BJ (cell line): Measurements from ENCODE around the gene MAP2K7. TPM values are rescaled to one million over a fixed set of nuclear protein-coding genes. Genes with fewer than 3 reads are reported as not detected.
"Not testable (repeated sequence)": the region's sequence is repeated elsewhere in the genome, so short reads cannot be mapped to it uniquely, and the experiment has no call there.

ENCODE experiments used
- CTCF ChIA-PET: fragments of 350-600 bp; formaldehyde crosslinking; extraction: SDS; loops from one replicate; lab custom pipeline; 2021; ENCODE audit warnings: antibody characterized with exemption, inconsistent platforms; lab: Yijun Ruan, JAX
- POLR2A ChIA-PET: fragments of 300-600 bp; sonication (Branson Sonifier 250); formaldehyde crosslinking; extraction: SDS; loops from one replicate; lab custom pipeline; 2021; ENCODE audit warnings: antibody characterized with exemption; lab: Charles Lee
- DNase-seq: peaks from one replicate; pipeline ENCODE4 v3.0.0-alpha.2; 2011; ENCODE audit warnings: low read depth
- H3K27me3 ChIP-seq: 2 replicates; pipeline ENCODE4 v1.6.0; 2011; ENCODE audit warnings: low read length; ENCODE audit not compliant: control insufficient read depth, insufficient read depth
- H3K36me3 ChIP-seq: 2 replicates; pipeline ENCODE4 v1.5.1; 2011; ENCODE audit warnings: low read length; ENCODE audit not compliant: control insufficient read depth, insufficient read depth
- H3K4me3 ChIP-seq: 2 replicates; pipeline ENCODE4 v1.5.1; 2011; ENCODE audit warnings: low read depth, mild to moderate bottlenecking, control low read depth, low read length
- polyA plus RNA-seq: library from polyadenylated mRNA; depleted of rRNA; stranded (reverse); fragments of >200 nt; gene quantifications from 2 replicates; pipeline ENCODE4 v1.2.3, GENCODE V29; 2011
- TF ChIP-seq, protein P1 (sequence below): IDR thresholded peaks from 2 replicates; pipeline ENCODE4 v1.5.1; 2011; ENCODE audit warnings: low read depth, mild to moderate bottlenecking, control low read depth, inconsistent platforms, low read length, moderate library complexity; ENCODE audit not compliant: insufficient read depth

MAP2K7 gene
- polyA plus RNA-seq, 1 experiment: 8.0 TPM

DNA sequence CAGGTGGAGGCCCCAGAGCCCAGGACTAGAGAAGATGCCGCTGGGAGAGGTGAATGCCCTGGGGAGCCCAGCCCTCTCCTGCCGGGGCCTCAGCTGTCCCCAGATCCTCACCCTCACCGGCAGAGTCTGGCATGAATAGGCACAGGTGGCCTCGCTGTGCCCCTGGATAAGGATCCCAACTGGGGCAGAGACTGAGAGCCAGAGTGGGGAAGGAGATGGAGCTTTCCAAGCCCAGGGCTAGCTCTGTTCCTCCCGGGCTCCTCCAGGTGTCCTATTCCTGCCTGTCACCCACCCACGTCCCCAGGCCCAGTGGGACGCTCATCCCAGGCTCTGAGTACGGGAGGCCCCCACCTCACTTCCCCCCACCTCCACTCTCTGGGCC is 46.0 kb upstream of the MAP2K7 start:
- Histone ChIP-seq H3K4me3 (no peak overlapping the region), H3K36me3 (no peaks in the 10 kb centered on the region; the same call in 1 of the 2 replicates), H3K27me3 (no peaks in the 10 kb centered on the region)
- TF ChIP-seq, protein P1, sequence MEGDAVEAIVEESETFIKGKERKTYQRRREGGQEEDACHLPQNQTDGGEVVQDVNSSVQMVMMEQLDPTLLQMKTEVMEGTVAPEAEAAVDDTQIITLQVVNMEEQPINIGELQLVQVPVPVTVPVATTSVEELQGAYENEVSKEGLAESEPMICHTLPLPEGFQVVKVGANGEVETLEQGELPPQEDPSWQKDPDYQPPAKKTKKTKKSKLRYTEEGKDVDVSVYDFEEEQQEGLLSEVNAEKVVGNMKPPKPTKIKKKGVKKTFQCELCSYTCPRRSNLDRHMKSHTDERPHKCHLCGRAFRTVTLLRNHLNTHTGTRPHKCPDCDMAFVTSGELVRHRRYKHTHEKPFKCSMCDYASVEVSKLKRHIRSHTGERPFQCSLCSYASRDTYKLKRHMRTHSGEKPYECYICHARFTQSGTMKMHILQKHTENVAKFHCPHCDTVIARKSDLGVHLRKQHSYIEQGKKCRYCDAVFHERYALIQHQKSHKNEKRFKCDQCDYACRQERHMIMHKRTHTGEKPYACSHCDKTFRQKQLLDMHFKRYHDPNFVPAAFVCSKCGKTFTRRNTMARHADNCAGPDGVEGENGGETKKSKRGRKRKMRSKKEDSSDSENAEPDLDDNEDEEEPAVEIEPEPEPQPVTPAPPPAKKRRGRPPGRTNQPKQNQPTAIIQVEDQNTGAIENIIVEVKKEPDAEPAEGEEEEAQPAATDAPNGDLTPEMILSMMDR: no peak
- DNase-seq: no peak
- POLR2A ChIA-PET: no interaction called here
- CTCF ChIA-PET: interaction anchor here (0.8 to 2.8 kb wide), 4 partner anchors 11 to 86 kb away, joined by 3 to 13 read pairs (median 5); partner anchors contain the start of gene TIMM44

DNA sequence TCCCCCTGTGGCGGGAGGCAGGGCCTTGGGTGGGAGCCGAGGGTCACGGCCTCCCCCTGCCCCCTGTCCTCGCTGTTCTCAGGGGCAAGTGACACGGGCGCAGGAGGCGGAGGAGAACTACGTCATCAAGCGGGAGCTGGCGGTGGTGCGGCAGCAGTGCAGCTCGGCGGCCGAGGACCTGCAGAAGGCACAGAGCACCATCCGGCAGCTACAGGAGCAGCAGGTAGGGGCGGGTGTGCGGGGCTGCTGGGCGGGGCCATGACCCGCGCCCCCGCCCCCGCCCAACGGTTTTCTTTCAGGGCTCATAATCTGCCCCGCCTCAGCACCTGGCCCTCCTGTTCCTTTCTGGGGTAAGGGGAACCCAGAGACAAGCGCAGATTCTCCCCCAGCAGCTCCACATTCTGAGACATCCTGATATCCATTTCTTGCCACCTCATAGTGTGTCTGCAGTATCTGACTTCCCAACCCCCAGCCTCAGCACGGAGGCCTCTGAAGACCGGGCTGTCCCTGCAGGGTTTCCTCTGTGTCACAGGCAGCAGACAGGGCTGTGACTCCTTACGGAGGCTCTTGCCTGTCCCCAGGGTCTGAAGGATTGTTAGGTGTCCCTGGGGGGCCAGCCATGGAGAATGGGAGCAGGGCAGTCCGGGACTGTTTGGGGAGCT is 45.4 kb upstream of the MAP2K7 start:
- TF ChIP-seq, protein P1: no peak
- CTCF ChIA-PET: interaction anchor here (1.4 to 2.8 kb wide), 3 partner anchors 11 to 86 kb away, joined by 4 to 13 read pairs (median 6); partner anchors contain the start of gene TIMM44
- DNase-seq: no peak
- no peaks in the 10 kb centered on the region; the same call in 1 of the 2 replicates for H3K36me3 ChIP-seq
- H3K4me3 ChIP-seq: no peak overlapping the region
- no peaks in the 10 kb centered on the region for H3K27me3 ChIP-seq
- POLR2A ChIA-PET: no interaction called here

DNA sequence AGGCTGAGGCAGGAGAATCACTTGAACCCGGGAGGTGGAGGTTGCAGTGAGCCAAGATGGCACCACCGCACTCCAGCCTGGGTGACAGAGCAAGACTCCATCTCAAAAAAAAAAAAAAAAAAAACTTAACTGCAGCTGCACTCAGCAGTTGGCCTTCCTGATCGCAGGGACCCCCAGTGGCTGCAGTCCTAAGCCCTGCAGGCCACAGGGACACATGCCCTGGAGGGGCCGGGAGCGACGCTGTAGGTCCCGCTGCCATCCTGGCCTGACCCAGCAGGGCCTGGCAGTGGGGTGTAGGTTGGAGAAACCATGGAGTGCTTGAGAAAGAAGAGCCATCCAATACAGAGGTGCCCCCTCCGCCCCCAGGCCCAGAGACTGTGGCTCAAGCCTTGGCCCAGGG is 44.6 kb upstream of the MAP2K7 start:
- H3K4me3 ChIP-seq, H3K36me3 ChIP-seq, POLR2A ChIA-PET, H3K27me3 ChIP-seq, DNase-seq: not testable (repeated sequence)
- CTCF ChIA-PET: interaction anchor here (1.5 to 2.8 kb wide), 2 partner anchors 10 to 85 kb away, joined by 4 to 13 read pairs; partner anchors contain the start of gene TIMM44

DNA sequence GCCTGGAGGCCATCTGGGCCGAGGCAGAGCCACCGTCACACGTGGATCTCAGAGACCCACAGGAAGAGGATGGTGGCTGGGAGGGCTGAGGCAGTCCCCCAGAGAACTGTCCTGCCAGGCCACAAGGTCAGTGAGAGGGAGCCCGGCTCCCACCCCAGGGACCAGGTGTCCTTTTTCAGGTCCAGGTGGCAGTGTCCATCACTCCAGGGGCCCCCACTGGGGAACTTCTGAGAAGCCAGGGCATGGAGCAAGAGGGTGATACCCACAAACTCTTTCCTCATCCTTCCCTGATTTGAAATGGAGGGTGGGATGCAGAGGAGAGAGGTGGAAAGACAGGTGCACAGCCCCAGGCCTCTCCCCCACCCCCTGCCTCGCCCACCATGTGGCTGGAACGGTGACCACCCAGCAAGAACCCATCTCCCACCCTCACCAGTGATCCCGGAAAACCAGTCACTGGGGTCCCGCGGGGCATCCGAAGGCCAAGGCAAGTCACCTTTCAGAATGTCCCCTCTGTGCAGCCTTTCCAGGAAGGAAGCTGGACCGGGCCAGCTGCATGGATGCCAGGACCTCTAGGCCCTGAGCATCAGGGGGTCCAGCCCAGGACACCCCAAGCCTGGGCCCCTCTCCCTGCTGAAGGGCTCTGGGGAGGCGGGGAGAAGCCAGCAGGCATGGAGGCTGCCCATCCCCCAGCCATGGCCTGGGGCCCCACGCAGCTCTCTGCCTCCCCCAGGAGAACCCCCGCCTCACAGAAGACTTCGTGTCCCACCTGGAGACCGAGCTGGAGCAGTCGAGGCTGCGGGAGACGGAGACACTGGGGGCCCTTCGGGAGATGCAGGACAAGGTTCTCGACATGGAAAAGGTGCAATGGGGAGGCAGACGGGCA is 43.6 kb upstream of the MAP2K7 start:
- Histone ChIP-seq H3K4me3 (no peak overlapping the region), H3K27me3 (no peaks in the 10 kb centered on the region), H3K36me3 (no peaks in the 10 kb centered on the region; the same call in none of the 2 replicates)
- TF ChIP-seq, protein P1: no peak
- POLR2A ChIA-PET: no interaction called here
- DNase-seq: no peak
- CTCF ChIA-PET: interaction anchor here (0.8 to 2.8 kb wide), 3 partner anchors 9 to 10 kb away, joined by 3 to 13 read pairs (median 5); no protein-coding TSS in a partner anchor

DNA sequence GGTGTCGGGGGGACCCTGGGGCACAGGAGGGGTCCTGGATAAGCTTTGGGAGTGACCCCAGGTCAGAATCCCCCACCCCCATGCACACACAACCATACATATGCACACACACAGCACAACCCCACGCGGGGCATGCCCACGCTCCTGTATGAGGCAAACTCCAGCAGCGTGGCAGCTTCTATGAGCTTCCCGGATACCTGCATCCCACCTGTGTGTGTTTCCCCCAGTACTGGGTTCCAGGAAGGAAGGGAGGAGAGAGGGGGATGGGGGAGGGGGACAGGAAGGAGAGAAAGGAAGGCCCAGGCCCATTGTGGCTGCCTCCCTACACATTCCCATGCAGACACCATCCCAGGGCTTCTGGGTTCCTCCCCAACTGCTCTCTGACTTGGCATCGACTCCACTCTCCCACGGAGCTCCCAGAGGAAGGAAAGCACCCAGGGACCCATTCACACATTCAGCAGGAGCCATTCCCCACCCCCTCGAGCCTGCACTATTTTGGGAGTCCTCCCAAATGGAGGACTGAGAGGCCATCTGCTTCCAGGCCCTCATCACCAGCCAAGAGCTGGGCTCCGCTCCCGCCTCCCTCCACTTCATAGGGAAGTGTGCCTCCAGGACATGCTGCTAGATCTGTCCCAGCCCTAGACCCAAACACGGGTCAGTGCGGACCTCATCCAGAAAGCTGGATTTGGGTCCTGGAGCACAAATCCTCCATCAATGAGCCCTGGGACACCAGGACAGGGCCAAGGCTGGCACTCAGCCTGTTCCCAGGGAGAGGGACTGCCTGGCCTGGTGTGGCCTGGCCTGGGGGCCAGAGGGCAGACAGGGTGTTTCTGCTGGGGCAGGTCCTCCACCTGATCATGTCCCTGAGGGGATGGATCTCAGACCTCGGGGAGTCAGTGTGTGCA is 42.7 kb upstream of the MAP2K7 start:
- Histone ChIP-seq H3K4me3 (no peak overlapping the region), H3K27me3 (no peaks in the 10 kb centered on the region), H3K36me3 (no peaks in the 10 kb centered on the region; the same call in none of the 2 replicates)
- TF ChIP-seq, protein P1: no peak
- DNase-seq: no peak
- CTCF ChIA-PET: interaction anchor here (0.7 to 2.1 kb wide), 5 partner anchors 8 to 507 kb away, joined by 3 to 8 read pairs (median 3); partner anchors contain the start of gene TIMM44
- POLR2A ChIA-PET: no interaction called here
